Neuron (in vitro differentiated cells): ENCODE measurements around the gene OTOG.

Source experiments
- H2AFZ ChIP-seq: one replicate; pipeline ENCODE4 v1.6.1; 2013; ENCODE audit warnings: low read depth, mild to moderate bottlenecking, inconsistent platforms, low read length, moderate library complexity
- H3K27me3 ChIP-seq: one replicate; pipeline ENCODE4 v1.6.1; 2013; ENCODE audit warnings: low read length; ENCODE audit not compliant: insufficient read depth
- H3K36me3 ChIP-seq: one replicate; pipeline ENCODE4 v1.6.1; 2013; ENCODE audit warnings: low read length; ENCODE audit not compliant: insufficient read depth
- H3K4me1 ChIP-seq: one replicate; pipeline ENCODE4 v1.6.1; 2013; ENCODE audit warnings: low read length; ENCODE audit not compliant: insufficient read depth
- H3K4me3 ChIP-seq: 2 replicates; pipeline ENCODE4 v1.5.1; 2013; ENCODE audit warnings: mild to moderate bottlenecking, low read length, moderate library complexity
- H3K9me3 ChIP-seq: one replicate; pipeline ENCODE4 v1.6.1; 2013; ENCODE audit warnings: low read length

The OTOG gene

DNA sequence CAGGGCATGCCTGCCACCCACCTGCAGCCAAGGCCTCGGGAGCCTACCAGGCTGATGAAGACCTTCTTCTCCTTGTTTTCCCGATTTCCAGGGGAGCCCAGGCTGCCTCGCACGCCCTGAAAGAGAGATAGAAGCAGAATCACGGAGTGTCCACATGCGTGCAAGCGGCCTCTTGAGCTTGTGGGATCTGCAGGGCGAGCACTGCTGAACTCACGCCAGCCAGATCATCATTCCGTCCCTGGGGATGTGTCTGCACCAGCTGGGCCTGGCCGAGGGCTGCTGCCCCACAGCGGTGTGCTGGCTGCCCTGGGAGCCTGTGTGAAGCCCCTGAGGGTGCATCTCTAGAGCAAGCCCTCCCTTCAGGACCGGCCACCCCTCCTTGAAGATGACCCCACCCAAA, 20.7 kb upstream of the OTOG start:
- no peak overlapping the region for H2AFZ ChIP-seq
- no peak overlapping the region for H3K4me3 ChIP-seq
- no peaks in the 10 kb centered on the region for H3K9me3 ChIP-seq
- H3K4me1 ChIP-seq, result no peaks in the 10 kb centered on the region
- peaks cover 21% of the 10 kb centered on the region for H3K27me3 ChIP-seq
- H3K36me3 ChIP-seq, result no peaks in the 10 kb centered on the region

DNA sequence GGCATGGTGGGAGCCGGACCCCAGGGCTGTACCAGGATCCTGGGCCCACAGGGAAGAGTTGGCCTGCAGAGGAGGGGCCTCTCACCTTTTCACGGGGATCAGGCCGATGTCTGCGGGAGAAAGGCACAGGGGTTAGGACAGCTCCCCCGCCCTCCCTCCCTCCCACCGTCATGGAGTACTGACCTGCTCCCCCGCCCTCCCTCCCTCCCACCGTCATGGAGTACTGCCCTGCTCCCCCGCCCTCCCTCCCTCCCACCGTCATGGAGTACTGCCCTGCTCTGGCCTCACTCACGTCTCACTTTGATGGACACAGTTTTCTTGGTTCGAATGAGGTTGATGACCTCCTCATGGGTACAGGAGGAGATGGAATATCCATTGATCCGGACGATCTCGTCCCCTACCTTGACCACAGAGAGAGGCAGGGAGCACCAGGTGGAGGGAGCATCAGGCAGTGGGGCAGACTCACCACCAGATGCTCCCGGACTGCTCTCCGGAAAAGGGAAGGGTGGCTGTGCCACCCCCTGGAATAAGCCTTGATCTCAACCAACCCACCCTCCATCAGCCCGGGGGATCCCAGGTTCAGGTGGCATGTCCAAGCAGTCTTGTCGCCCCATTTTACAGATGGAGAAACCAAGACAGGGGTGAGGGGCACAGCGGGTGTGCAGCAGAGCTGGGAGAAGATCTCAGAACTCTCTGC, 20.0 kb upstream of the OTOG start:
- H3K27me3 ChIP-seq, result peaks cover 25% of the 10 kb centered on the region
- no peaks in the 10 kb centered on the region for H3K36me3 ChIP-seq
- H3K4me3 ChIP-seq, result no peak overlapping the region
- no peak overlapping the region for H2AFZ ChIP-seq
- H3K4me1 ChIP-seq, result no peaks in the 10 kb centered on the region
- no peaks in the 10 kb centered on the region for H3K9me3 ChIP-seq

DNA sequence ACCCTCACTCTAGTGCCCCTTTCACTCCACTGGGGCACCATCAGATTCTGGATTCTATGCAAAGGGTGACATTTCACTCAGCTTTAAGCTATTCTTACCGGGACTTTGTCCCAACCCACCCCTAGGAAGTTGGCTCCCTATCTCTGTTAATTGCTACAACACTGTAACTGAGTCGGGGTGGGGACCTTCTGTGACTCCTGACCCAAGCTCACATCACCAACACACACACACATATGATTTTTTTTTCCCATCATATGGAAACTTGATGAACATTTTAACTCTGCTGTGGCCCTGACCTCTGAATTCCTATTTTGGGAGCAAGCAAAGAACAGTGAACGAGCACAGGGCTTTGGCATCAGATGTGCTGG, 19.4 kb upstream of the OTOG start:
- H3K36me3 ChIP-seq, result no peaks in the 10 kb centered on the region

DNA sequence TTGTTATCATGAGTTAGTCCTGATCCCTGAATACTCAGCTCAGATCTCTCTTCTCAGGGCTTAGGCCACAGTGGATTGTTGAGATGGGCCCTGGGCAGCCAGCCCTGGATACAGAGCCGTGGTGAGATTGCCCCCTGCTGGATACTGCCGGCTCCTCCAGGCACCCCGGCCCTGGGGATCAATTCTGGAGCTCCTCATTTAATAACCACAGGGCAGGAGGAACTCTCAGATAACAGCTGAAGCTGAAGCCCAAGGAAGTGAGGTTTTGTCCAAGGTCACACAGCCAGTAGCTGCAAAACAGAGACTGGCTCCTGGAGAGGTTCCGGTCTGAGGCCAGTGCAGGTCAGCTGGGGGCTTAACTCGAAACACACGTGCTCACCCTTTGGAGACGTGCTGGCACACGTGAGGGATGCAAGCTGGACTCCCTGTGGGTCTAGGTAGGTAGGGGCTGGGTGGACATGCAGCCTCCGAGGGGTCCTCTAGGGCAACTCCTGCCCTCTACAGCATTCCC, 18.8 kb upstream of the OTOG start:
- Histone ChIP-seq H3K27me3 (peaks cover 25% of the 10 kb centered on the region), H3K36me3 (no peaks in the 10 kb centered on the region), H3K4me1 (no peaks in the 10 kb centered on the region)

More for the DNA sequence above, 19.4 kb upstream of the OTOG start:
- H3K4me3 ChIP-seq, result no peak overlapping the region
- H2AFZ ChIP-seq, result no peak overlapping the region
- no peaks in the 10 kb centered on the region for H3K4me1 ChIP-seq
- H3K9me3 ChIP-seq, result no peaks in the 10 kb centered on the region
- peaks cover 25% of the 10 kb centered on the region for H3K27me3 ChIP-seq

DNA sequence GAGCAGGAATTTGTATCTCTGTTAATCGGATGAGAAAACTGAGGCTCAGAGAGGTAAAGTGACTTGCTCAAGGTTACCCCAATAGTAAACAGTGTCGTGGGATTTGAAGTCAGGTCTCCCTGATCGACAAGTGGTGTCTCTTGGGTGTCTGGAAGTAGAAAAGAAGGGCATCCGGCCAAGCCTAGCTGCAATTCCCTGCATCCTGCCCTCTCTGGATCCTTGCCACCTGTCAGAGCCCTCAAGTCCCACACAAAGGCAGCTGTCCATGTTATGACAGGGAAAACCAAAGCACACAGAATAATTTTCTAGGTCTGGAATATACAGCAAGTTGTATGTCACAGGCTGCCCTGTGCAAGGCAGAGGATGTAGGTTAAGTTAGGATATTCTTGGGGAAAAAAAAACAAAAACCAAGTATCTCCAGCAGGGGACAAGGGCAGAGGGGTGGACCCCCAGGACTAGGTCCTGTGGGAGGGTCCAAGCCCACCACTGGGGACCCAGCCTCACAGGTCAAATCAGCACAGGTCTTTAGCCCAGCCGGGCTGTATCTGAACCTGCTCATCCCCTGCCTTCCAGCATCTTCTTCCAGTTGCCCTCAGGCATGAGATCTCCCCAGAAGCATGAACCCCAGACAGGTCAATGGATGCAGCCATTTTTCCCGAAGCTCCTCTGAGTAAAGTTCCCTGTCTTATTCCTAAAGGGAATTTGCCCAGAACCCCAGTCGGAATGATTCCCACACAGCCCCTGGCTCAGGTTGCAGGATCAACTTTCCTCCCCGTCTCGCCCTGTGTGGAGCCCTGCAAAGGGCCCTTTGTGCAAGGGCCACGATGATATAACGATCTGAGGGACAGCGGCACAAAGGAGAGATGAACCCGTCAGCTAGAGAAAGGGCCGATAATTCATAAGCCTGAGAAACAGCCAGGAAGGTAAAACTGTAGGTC, 17.9 kb upstream of the OTOG start:
- no peak overlapping the region for H2AFZ ChIP-seq
- no peaks in the 10 kb centered on the region for H3K36me3 ChIP-seq
- no peak overlapping the region for H3K4me3 ChIP-seq
- no peaks in the 10 kb centered on the region for H3K9me3 ChIP-seq
- peaks cover 31% of the 10 kb centered on the region for H3K27me3 ChIP-seq
- H3K4me1 ChIP-seq, result no peaks in the 10 kb centered on the region

More for the DNA sequence above, 18.8 kb upstream of the OTOG start:
- Histone ChIP-seq H3K9me3 (no peaks in the 10 kb centered on the region), H2AFZ (no peak overlapping the region), H3K4me3 (no peak overlapping the region)

DNA sequence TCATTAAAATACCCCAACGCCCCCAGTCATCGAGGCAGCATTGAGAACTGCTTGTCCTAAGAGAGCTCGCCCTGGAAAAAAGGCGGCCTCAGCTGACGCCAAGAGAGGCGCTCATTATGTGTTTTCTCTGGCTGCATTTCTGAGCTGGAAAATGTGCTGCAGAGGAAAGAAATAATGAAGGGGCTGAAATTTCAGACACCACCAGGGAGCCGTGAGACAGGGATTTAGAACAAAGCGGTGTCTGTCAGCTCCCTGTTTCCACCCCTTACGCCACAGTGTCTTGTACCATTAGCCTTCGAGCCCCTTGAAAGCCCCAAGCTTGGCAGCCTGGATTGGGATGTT, 17.2 kb upstream of the OTOG start:
- H2AFZ ChIP-seq, result no peak overlapping the region
- H3K4me1 ChIP-seq, result no peaks in the 10 kb centered on the region
- H3K4me3 ChIP-seq, result no peak overlapping the region
- no peaks in the 10 kb centered on the region for H3K36me3 ChIP-seq
- H3K27me3 ChIP-seq, result peaks cover 31% of the 10 kb centered on the region
- H3K9me3 ChIP-seq, result no peaks in the 10 kb centered on the region

DNA sequence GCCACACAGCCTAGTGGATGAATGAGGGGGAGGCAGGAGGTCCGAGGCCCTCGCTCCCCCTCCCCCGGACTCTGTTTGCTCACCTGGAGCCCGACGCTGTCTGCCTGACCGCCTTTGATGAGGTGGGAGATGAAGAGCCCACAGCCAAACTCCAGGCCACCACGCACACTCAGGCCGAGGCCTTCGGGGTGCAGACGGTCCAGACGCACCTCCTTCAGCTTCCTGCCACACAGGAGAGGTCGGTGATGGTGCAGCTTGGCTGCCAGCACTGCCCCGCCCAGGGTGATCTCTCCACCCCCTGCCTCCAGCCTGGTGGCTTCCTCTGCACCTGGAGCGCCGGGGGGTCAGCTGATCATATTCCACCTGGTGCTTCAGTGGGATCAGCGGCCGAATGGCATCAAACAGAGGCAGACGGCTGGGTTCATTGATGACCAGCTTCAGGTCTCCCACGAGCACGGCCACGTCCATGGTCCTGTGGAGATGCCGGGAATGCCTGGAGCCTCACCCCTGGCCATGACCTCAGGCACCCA, 15.9 kb upstream of the OTOG start:
- no peaks in the 10 kb centered on the region for H3K9me3 ChIP-seq
- peaks cover 29% of the 10 kb centered on the region for H3K27me3 ChIP-seq
- no peaks in the 10 kb centered on the region for H3K36me3 ChIP-seq
- H3K4me1 ChIP-seq, result no peaks in the 10 kb centered on the region
- no peak overlapping the region for H3K4me3 ChIP-seq
- no peak overlapping the region for H2AFZ ChIP-seq

DNA sequence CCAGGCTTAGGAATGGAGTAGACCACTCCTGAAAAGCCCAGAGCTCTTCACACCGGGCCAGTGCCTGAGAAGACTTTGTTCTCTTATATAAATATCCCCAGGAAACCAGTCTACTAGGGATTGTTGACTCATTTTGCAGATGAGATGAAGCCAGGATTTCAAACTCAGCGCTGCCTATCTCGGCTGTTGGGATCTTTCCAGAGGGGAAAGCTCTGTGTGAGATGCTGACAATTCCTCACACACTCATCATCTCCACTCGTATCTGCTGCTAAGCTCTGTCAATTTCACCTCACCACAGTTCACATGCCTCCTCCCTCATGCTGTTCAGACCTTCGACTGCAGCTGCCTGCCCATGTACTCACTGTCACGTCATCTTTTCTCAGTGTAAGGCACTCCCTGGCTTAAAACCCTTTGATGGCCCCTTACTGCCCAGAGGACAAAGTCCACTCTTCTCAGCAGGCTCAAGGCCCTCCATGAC, 15.4 kb upstream of the OTOG start:
- Histone ChIP-seq H2AFZ (no peak overlapping the region), H3K27me3 (peaks cover 29% of the 10 kb centered on the region), H3K4me1 (no peaks in the 10 kb centered on the region)

DNA sequence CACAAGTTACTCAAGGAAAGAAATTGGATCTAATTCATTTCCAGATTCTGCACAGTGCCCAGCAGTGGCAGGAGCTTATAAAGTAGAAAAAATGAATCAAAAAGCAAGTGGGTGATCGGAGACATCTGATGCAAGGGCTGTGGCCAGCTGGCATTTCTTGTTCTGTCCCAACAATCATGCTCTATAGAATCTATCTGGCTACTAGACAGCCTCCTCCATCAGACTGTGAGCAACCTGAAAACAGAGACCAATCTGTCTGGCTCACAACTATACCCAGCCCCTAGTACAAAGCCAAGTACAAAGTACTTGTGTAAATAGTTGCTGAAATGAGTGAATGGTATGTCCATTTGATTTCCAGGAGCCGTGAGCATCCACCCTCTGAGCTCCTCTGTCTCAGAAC, 14.3 kb upstream of the OTOG start:
- peaks cover 35% of the 10 kb centered on the region for H3K27me3 ChIP-seq
- H3K4me1 ChIP-seq, result no peaks in the 10 kb centered on the region
- no peak overlapping the region for H2AFZ ChIP-seq
- no peaks in the 10 kb centered on the region for H3K36me3 ChIP-seq
- no peak overlapping the region for H3K4me3 ChIP-seq
- no peaks in the 10 kb centered on the region for H3K9me3 ChIP-seq

More for the DNA sequence above, 15.4 kb upstream of the OTOG start:
- Histone ChIP-seq H3K4me3 (no peak overlapping the region), H3K36me3 (no peaks in the 10 kb centered on the region), H3K9me3 (no peaks in the 10 kb centered on the region)

DNA sequence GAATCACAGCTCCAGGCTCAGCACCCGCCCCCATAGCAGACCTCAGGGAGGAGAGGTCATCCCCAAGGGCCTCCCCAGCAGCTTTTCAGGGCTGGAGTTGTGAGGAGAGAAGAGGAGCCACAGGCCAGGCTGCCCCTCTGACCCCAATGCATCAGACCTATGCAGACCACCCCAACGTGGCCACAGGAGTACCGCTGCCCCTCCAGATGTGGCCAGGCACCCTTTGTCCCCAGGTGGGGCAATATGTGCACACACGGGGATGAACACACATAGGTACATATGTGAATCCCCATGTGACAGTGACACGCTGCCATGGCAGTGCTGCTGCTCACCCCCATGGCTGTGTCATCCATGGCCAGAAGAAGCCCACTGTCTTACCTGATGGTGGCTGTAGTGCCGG, 13.7 kb upstream of the OTOG start:
- no peak overlapping the region for H2AFZ ChIP-seq
- no peaks in the 10 kb centered on the region for H3K4me1 ChIP-seq

DNA sequence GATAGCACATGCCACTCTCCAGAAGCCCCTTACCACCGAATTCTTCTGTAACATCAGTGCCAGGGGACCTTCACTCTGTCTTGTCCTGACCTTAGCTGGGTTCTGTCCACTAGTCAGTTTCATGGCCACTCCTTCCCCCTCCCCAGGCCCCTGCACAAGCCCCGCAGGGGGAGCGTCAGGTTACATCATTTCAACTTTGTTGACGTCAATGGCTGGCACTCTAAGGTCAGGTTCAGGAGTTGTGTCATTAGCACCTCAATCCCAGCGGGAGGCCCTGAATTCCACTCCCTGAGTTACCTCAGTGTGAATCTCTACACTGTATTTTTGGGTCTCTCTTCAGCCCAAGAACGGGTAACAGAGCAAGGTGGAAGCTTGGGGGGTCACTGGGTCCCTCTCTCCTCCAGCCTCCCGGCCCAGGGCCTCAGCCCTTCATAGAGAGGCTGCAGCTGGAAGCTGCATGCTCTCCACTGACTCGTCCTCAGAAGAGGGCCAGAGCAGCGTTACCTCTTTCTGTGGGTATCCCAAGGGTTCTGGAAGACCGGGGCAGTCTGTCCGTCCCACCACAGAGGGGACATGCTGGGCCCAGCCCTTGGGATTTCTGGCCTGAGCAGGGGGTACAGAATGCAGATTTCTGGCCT, 13.2 kb upstream of the OTOG start:
- no peak overlapping the region for H3K4me3 ChIP-seq
- peaks cover 38% of the 10 kb centered on the region for H3K27me3 ChIP-seq
- H3K36me3 ChIP-seq, result no peaks in the 10 kb centered on the region
- no peaks in the 10 kb centered on the region for H3K9me3 ChIP-seq
- no peak overlapping the region for H2AFZ ChIP-seq
- H3K4me1 ChIP-seq, result no peaks in the 10 kb centered on the region

More for the DNA sequence above, 13.7 kb upstream of the OTOG start:
- H3K9me3 ChIP-seq, result no peaks in the 10 kb centered on the region
- H3K27me3 ChIP-seq, result peaks cover 35% of the 10 kb centered on the region
- H3K4me3 ChIP-seq, result no peak overlapping the region
- H3K36me3 ChIP-seq, result no peaks in the 10 kb centered on the region

DNA sequence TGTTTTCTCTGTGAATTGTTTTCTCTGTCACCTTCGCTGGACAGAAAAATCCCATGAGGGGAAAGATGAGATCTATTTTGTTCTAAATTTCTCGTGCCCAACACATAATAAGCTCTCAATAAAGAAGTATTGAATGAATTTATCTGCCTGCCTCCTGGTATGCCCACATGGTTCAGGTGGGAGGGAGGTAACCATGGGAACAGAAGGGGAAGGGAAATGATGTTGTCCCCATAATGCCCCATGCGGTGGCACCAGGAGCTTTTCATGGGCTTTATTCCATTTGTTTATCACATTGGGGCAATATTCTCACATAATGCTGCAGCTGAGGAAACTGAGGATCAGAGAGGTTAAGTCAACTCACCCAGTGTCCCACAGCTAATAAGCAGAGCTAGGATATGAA, 11.6 kb upstream of the OTOG start:
- H3K27me3 ChIP-seq, result peaks cover 26% of the 10 kb centered on the region
- no peaks in the 10 kb centered on the region for H3K4me1 ChIP-seq
- no peaks in the 10 kb centered on the region for H3K36me3 ChIP-seq
- H3K9me3 ChIP-seq, result no peaks in the 10 kb centered on the region
- H2AFZ ChIP-seq, result no peak overlapping the region
- no peak overlapping the region for H3K4me3 ChIP-seq

DNA sequence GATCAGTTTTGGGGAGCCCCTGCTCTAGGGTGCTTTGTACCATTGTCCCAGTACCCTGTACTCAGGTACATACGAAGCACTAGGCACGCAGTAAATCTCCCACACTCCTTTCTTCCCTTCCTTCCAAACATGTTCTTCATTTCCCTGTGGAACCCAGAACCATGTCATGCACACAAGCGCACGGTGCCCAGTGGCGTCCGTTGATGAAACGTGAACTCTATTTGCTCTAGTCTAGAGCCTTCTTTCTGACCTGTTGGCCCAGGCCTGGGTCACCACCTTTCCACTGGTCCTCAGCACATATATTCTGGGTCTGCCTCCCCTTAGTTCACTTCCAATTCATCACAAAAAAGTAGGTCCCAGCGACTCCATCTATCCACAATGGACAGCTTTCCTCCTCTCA, 9.8 kb upstream of the OTOG start:
- Histone ChIP-seq H2AFZ (no peak overlapping the region), H3K27me3 (peaks cover 21% of the 10 kb centered on the region), H3K4me1 (no peaks in the 10 kb centered on the region), H3K36me3 (no peaks in the 10 kb centered on the region), H3K4me3 (no peak overlapping the region), H3K9me3 (no peaks in the 10 kb centered on the region)
